ENCODE data around the gene KLHDC8B. TPM values are rescaled to one million over a fixed set of nuclear protein-coding genes. Genes with fewer than 3 reads are reported as not detected.

The KLHDC8B gene
- total RNA-seq, 2 donors from 2014 or later = 4.6 to 12.5 TPM

- DNase-seq = no peak
- ATAC-seq = no peak
- intact Hi-C loops (cut with DNase I, micrococcal nuclease) = no loop called here
These were observed 18.0 kb upstream of the KLHDC8B start for GRCh38 chr3:49153349-49153912.

DNA sequence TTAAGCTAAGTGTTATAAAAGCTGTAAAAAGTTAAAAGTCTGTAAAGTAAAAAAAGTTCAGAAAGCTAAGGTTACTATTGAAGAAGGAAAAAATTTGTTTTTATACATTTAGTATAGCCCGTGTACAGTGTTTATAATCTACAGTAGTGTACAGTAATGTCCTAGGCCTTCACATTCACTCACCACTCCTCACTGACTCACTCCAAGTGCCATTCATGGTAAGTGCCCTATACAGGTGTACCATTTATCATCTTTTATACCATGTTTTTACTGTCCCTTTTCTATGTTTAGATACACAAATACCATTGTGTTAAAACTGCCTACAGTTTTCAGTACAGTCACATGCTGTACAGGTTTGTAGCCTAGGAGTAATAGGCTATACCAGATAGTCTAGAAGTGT lies 14.1 kb upstream of the KLHDC8B start:
- ATAC-seq (no peak), DNase-seq (no peak)
- intact Hi-C loops (cut with DNase I, micrococcal nuclease) = no loop called here

GRCh38 chr3:49158103-49158709 lies 13.2 kb upstream of the KLHDC8B start:
- intact Hi-C loops (cut with DNase I, micrococcal nuclease) = no loop called here
- peak; percentile 49 to 67 for DNase-seq

GRCh38 chr3:49158792-49159191 lies 12.6 kb upstream of the KLHDC8B start:
- no peak for ATAC-seq

More at GRCh38 chr3:49158103-49158709, 13.2 kb upstream of the KLHDC8B start:
- ATAC-seq = peak; percentile 80

GRCh38 chr3:49161197-49161596 lies 10.2 kb upstream of the KLHDC8B start:
- intact Hi-C loops (cut with DNase I, micrococcal nuclease) = no loop called here

More at GRCh38 chr3:49158792-49159191, 12.6 kb upstream of the KLHDC8B start:
- DNase-seq = no peak
- intact Hi-C loops (cut with DNase I, micrococcal nuclease) = no loop called here

DNA sequence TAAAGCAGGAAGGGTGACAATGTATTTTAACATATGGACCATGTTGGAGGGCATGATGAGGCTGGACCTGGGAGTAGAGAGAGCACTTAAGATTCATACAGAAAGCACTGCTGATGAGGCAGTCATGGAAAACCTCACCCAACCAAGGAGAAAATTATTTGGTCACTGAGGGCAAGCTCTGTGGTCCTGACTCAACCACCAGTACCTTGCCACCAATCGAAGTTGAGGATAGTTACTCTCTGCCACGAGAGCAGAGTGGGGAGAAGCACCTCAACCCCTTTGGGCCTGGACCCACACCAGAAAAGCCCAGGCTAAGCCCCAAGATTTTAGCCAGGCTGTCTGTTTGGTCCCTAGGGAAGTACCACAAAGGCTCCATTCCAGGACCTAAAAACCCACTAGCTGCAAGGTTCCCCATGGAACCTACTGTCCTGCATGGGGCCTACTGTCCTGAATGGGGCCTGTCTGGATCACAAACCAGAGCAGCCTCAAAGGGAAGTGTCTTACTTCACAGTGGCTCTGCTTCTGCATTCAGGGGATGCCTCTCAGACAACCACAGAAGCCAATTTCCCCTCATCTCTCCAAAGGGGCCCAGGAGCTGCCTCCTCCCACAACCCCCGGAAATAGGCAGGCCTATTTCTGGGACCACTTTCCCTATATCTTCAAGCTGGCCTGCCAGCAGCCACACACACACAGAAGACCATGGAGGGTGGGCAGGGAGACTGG lies 9.4 kb upstream of the KLHDC8B start:
- intact Hi-C loops (cut with DNase I, micrococcal nuclease) = no loop called here
- no peak for ATAC-seq
- DNase-seq = no peak

More at GRCh38 chr3:49161197-49161596, 10.2 kb upstream of the KLHDC8B start:
- DNase-seq = no peak
- ATAC-seq = no peak

DNA sequence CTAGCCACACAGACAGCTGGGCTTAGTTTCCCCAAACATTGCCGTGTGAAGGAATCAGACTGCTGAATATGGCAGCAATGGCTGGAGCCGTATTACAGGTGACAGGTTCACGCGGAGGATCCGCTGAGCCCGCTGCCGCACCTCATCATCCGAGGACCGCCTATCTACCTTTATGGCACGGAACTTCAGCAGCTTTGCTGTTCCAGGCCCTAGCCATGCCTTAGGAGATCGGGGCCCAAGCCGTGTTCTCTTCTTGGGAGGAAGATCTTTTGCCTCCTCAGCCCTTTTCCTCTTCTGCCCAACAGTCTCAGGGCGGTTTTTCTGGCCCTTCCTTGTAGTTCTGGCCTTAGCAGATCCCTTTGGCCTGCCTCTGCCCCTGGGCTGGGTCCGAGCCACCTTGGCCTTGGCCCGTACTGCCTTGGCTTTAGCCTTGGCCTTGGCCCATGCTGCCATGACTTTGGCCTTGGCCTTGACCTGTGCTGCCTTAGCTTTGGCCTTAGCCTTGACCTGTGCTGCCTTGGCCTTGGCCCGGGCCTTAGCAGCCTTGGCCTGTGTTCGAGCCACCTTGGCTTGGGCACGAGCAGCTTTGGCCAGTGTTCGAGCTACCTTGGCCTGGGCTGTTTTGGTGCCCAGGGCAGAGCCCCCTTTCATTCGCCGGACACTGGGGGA lies 8.5 kb upstream of the KLHDC8B start:
- intact Hi-C loops (cut with DNase I, micrococcal nuclease) = no loop called here
- DNase-seq = no peak
- ATAC-seq = no peak

DNA sequence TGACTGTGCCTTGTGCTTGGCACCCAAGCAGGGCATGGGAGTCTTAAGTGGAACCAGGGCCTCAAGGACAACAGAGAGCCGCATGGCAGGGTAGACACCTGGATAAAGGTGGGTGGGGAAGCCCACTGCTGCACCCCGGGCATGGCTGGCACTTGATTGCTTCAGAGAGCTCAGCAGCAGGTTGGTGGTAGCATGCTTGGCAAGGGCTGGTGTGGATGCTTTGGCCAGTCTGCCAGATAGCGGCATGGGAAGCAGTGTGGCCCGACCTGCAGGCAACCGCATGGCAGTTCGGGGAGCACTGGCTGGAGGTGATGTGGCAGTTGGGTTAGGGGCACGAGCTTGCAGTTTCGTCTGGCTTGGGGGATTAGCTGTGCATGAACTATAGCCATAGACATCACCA lies 7.8 kb upstream of the KLHDC8B start:
- intact Hi-C loops (cut with DNase I, micrococcal nuclease) = no loop called here
- DNase-seq (no peak), ATAC-seq (no peak)

GRCh38 chr3:49164983-49165720 lies 6.2 kb upstream of the KLHDC8B start:
- ATAC-seq = no peak
- no peak for DNase-seq
- intact Hi-C loops (cut with DNase I, micrococcal nuclease) = no loop called here

DNA sequence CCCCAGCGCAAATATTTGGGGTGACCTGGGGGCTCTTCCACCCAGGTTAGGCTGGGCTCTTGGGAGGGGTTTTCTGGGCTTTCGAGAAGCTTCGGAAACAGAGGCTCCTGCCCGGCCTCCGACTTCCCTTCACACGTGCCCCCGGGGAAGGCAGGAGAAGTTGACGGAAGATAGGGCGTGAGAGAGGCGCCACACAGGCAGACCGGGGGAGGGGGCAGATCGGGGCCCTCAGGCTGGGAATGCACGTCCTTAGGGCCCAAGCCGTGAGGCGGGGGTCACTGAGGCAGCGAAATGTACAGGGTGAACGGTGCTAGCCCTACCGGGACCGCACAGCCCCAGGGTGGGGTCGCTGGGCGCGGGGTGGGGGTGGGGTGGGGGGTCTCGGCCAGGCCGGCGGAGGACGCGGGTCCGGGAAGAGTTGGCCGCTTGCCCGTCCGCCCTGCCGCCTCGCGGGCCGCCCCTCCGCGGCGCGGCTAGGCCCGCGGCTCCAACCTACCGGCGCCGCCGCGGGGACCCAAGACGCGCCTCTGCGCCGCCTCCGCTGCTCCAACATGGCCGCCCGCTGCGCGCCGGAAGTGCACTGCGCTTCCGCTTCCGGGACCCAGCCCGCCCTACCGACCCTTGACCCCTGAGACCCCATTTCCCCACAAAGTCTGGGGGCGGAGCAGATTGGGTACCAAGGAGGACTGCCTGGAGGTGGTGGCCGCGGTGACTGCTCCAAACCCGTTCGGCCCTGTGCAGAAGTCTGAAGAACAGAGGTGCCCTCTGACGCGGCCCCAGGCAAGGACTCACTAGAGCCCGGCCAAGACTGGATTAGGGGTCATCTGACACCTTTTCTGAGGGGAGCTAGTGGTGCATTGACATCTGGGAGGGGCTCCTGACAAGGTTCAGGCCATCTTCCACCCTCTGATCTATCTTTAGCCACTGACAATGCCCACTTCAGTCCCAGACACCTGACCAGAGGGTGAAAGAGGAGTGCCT lies 5.3 kb upstream of the KLHDC8B start, which contains the start of gene CCDC71:
Gene CCDC71, minus strand, starts transcription at position 561 of the 981 bp plus-strand sequence. CDS start 2,123 bp downstream, outside the sequence.
- intact Hi-C loops (cut with DNase I, micrococcal nuclease) = no loop called here
- DNase-seq (peak; percentile 65 to 82), ATAC-seq (peak; percentile 81)

DNA sequence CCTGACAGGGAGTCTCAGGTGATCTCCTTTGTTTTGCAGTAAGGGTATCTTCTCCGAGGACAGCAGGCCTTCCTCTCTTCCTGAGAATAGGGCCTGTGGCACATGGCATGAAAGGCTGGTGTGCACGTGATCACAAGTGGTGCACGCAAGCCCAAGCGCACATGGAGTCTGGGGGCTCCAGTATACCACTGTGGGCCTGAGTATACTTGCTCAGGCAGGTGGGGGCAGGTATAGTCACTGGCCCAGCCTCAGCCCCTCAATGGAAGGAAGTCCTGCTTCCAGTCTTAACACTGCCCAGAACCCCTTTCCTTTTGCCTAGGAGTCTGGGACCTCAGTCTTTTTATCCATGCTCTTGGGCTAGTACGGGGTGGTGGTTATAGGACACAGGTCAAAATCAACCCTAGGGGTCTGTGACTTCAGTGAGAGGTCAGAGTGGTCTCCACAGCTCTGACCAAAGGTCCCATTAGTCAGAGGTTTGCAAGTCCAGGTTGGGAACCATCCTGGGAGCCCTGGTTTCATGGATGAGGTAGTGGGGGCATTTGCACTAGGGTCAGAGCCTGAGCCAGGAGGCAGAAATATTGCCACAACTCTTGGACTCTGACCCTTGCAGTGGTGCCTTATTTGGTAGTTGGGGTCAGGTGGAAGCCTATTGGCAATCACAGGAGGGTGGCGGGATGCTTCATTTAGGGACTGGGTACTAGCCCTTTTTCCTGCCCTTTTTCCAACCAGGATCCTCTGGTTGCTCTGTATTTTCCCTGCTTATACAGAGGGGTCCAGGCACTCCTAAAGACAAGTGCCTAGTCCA lies 4.4 kb upstream of the KLHDC8B start:
- DNase-seq (no peak), ATAC-seq (no peak)
- intact Hi-C loops (cut with DNase I, micrococcal nuclease) = no loop called here

DNA sequence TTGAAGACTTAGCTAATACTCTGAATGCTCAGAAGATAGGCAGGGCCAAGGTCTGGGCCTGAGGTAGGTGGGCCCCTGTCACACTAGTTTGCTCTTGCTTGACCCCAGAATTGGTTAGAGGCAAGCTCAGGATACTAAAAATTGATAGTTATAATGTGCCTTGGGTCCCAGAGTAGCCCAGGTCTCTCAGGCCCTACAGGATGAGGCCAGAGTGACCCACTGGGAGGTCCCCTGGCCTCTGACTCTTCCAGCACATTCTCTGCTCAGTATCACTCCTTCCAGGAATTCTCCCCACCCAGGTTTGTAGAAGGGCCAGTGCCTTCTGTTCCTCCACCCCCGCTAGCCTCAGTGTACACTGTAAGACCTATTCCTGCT lies 667 bp upstream of the KLHDC8B start:
- intact Hi-C loops (cut with DNase I, micrococcal nuclease) = loop anchor here in 1 of 2 donors (2.0 to 5.0 kb wide), 2 partner anchors 170 to 277 kb away; partner anchors contain the start of gene USP4
- DNase-seq (no peak), ATAC-seq (peak; percentile 7)

- DNase-seq (no peak), ATAC-seq (no peak)
- intact Hi-C loops (cut with DNase I, micrococcal nuclease) = loop anchor here in 1 of 2 donors (2.0 to 5.0 kb wide), 2 partner anchors 169 to 275 kb away; partner anchors contain the start of gene USP4
These were observed 540 bp downstream of the KLHDC8B start for GRCh38 chr3:49171775-49172500.

- intact Hi-C loops (cut with DNase I, micrococcal nuclease) = loop anchor here in 1 of 2 donors (5.0 kb wide), 1 partner anchor 275 kb away; no protein-coding TSS in a partner anchor
- DNase-seq (no peak), ATAC-seq (no peak)
These were observed 1.2 kb downstream of the KLHDC8B start for GRCh38 chr3:49172551-49173041.

- DNase-seq = peak in 1 of 2 donors; percentile 37
- ATAC-seq = peak; percentile 34
- intact Hi-C loops (cut with DNase I, micrococcal nuclease) = loop anchor here in 1 of 2 donors (5.0 kb wide), 1 partner anchor 274 kb away; no protein-coding TSS in a partner anchor
These were observed 1.9 kb downstream of the KLHDC8B start for GRCh38 chr3:49173116-49173791.

All from left colon (tissue), 2 donors.